PFSK-1 (cell line): Measurements from ENCODE around the gene TTI1.

Experiments used
- FOXP2 ChIP-seq: optimal IDR thresholded peaks from 2 replicates; pipeline ENCODE3; 2011; ENCODE audit warnings: borderline replicate concordance, control low read depth, inconsistent platforms; ENCODE audit not compliant: insufficient read depth; ENCODE audit errors: extremely low read length, extremely low read depth
- POLR2AphosphoS5 ChIP-seq: IDR thresholded peaks from 2 replicates; pipeline ENCODE4 v1.6.1; 2012; ENCODE audit warnings: low read depth, mild to moderate bottlenecking, control low read depth, low read length, moderate library complexity
- SIN3A ChIP-seq: IDR thresholded peaks from 2 replicates; pipeline ENCODE4 v1.6.1; 2012; ENCODE audit warnings: mild to moderate bottlenecking, low read length, moderate library complexity, borderline replicate concordance; ENCODE audit not compliant: insufficient read depth
- TAF1 ChIP-seq: IDR thresholded peaks from 2 replicates; pipeline ENCODE4 v1.6.1; 2012; ENCODE audit warnings: low read length, control low read depth, borderline replicate concordance; ENCODE audit not compliant: insufficient read depth
- TF ChIP-seq, protein P1 (sequence below), 2 experiments: IDR thresholded peaks; 2 replicates each; pipeline versions ENCODE4 v1.6.1 to v1.8.0; 2011 to 2012; ENCODE audit warnings: low read depth in 2 of 2, low read length in 2 of 2, control low read depth in 1 of 2, inconsistent platforms in 1 of 2, mild to moderate bottlenecking in 1 of 2, moderate library complexity in 1 of 2; ENCODE audit not compliant: insufficient read depth in 1 of 2

The TTI1 gene

DNA sequence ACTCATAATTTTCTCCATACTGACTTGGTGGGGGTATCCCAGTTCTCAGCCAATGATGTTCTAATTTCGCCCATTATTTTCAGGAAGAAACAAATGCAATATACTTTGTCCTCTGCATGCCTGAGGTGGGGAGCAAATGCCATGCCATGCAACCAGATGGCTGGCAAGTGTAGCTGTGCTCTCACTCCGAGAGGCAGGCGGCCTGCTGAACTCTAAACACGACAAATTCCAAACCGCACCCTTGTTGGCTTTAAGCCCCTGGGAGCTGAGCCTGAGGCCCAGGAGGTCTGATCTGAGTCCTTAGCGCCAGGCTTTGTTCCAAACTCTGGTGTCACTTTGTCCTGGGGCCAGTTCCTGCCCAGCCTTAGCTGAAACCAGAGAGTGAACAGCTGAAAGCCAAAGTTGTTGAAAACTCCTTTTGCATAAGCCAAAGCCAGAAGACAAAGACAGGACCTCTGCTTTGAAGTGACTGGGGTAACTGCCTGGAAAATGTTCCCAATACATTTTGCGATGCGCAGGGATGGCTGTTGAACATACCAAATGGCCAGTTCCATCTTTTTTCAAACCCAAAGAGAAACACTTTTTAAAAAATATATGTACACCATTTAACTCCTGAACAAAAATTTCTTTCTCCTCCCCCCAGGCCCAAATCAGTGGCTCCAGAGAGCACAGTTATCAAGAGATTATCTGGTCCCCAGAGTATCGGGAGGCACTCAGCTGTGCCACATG is 46.2 kb downstream of the TTI1 start:
- no peak for TF ChIP-seq FOXP2
- TF ChIP-seq TAF1, result no peak
- TF ChIP-seq, protein P1, sequence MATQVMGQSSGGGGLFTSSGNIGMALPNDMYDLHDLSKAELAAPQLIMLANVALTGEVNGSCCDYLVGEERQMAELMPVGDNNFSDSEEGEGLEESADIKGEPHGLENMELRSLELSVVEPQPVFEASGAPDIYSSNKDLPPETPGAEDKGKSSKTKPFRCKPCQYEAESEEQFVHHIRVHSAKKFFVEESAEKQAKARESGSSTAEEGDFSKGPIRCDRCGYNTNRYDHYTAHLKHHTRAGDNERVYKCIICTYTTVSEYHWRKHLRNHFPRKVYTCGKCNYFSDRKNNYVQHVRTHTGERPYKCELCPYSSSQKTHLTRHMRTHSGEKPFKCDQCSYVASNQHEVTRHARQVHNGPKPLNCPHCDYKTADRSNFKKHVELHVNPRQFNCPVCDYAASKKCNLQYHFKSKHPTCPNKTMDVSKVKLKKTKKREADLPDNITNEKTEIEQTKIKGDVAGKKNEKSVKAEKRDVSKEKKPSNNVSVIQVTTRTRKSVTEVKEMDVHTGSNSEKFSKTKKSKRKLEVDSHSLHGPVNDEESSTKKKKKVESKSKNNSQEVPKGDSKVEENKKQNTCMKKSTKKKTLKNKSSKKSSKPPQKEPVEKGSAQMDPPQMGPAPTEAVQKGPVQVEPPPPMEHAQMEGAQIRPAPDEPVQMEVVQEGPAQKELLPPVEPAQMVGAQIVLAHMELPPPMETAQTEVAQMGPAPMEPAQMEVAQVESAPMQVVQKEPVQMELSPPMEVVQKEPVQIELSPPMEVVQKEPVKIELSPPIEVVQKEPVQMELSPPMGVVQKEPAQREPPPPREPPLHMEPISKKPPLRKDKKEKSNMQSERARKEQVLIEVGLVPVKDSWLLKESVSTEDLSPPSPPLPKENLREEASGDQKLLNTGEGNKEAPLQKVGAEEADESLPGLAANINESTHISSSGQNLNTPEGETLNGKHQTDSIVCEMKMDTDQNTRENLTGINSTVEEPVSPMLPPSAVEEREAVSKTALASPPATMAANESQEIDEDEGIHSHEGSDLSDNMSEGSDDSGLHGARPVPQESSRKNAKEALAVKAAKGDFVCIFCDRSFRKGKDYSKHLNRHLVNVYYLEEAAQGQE (IDR thresholded peaks at IDR 0.05; ENCODE audit: insufficient read depth in 1 of 2, low read depth in 2 of 2, low read length in 2 of 2), result no peak
- TF ChIP-seq SIN3A, result no peak
- no peak for TF ChIP-seq POLR2AphosphoS5

DNA sequence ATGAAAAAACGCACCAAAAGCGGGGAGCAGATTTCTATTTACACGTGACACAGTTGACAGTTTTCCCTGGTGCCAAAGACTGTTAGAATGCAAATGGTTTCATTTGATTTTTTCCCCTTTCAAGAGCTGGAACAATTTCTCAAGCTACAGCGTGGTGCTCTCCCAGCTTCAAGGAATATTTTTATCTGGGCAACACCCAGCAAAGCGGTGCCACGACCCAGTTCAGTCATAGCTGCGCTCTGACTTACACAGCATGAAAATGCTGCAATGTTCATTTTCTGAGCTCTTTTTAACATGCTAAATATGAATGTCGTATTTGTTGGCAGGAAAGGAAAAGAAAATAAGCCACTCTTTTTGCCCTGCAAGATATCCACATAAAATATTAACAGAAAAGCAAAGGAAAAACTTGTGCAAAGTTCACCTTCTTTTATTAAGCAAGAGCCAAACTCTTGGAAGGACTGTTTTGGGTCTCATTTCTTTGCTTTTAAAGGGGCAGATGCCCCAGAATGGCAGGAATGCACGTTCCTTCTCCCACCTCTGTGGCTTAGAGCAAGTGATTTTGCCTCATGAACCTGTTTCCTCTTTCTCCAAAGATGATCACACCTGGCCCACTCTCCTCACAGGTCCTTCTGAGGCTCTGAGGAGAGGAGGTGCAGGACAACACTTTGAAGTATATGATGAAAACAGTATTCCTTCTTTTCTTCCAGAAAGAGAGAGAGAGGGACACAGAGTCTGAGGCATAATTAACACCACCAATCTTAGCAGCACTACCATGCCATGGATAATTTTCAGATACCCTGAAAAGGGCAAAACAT is 47.0 kb downstream of the TTI1 start:
- no peak for TF ChIP-seq TAF1
- TF ChIP-seq FOXP2, result no peak
- TF ChIP-seq POLR2AphosphoS5, result no peak
- TF ChIP-seq, protein P1 (IDR thresholded peaks at IDR 0.05; ENCODE audit: insufficient read depth in 1 of 2, low read depth in 2 of 2, low read length in 2 of 2), result no peak
- no peak for TF ChIP-seq SIN3A

DNA sequence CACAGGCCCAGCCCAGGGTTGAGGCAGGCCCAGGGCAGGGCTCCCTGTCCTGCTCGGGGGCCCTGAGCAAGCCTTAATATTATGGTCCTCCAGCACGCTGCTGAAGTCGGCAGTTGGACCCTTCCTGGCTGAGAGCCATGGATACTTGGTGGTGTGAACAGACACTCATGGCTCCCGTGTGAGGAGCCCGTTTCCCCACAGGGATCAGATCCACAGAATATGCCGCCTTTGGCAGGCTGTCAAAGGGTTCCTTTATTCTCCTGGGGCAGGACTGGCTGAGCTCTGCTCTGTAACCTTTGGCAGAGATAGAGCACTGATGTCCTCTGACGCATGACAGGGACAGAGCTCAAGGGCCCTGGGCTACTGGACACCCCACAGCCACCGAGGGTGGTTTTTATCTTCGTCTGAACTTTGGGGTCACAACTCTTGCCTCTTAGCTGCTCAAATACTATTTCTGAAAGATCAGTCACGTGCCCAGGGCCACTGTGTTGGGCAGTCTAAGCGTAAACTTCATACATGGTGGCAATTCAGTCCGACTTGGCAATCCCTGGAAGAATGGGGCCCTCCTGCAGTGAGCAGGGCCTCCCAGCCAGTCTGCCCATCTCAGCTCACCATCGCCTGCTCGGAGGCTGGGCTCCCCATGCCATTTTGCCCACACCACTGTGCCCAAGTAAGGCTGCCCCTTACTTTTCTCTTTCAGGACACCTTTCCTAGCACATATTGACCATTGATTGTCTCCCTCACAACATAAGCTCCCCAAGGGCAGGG is 49.1 kb downstream of the TTI1 start:
- TF ChIP-seq, protein P1 (IDR thresholded peaks at IDR 0.05; ENCODE audit: insufficient read depth in 1 of 2, low read depth in 2 of 2, low read length in 2 of 2), result no peak
- TF ChIP-seq SIN3A (no peak), TAF1 (no peak), FOXP2 (no peak), POLR2AphosphoS5 (no peak)

DNA sequence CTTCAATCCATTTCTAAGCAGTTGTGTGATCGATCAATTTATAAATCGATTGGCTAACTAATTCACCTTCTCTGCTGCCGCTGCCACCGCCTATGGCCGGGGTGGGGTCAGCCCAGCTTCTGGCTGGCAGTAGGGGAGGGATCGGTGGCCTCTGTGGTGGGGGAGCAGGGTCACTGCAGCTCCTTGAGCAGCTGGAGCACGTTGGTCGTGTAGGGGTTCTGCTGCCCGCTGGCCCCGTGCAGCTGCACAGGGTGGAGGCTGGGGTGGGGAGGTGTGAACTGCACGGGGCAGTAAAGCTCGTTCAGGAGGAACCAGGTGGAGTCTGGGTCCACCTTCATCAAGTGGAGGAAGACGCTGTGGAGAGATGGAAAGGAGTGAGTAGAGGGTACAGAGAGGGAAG is 50.0 kb downstream of the TTI1 start:
- TF ChIP-seq TAF1, result no peak
- TF ChIP-seq POLR2AphosphoS5, result no peak
- no peak for TF ChIP-seq SIN3A
- no peak for TF ChIP-seq FOXP2
- TF ChIP-seq, protein P1 (IDR thresholded peaks at IDR 0.05; ENCODE audit: insufficient read depth in 1 of 2, low read depth in 2 of 2, low read length in 2 of 2), result no peak
